Stimulated activated CD4-positive, alpha-beta T cell treated with anti-CD3 and anti-CD28 coated beads, Interleukin-12 subunit alpha, Interleukin-12 subunit beta, amount 100 ng/mL, for 4 hours (primary cell): ENCODE results near the gene HDX.
"Not testable (repeated sequence)": the region's sequence is repeated elsewhere in the genome, so short reads cannot be mapped to it uniquely, and the experiment has no call there.

ENCODE experiments used
- DNase-seq: peaks from one replicate; pipeline ENCODE4 v3.0.0-alpha.2; 2020

The HDX gene

DNA sequence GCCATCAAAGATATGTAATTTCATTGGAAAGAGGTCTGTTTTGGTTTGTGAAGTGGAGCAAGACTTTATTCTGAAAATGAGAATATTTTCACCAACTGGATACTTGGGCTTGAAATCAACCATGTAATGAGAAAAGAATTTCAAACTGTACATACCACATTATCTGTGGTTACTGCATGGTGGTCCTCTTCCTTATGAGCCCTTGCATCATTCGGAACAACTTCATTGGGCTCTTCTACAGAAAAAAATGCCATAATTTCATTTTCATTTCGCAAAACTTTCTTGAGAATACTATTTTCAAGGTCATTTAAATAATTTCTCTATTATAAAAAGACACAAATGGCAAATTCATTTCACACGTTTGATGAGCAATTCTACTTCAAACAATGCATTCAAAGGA, 165.6 kb downstream of the HDX start:
- DNase-seq: no peak

DNA sequence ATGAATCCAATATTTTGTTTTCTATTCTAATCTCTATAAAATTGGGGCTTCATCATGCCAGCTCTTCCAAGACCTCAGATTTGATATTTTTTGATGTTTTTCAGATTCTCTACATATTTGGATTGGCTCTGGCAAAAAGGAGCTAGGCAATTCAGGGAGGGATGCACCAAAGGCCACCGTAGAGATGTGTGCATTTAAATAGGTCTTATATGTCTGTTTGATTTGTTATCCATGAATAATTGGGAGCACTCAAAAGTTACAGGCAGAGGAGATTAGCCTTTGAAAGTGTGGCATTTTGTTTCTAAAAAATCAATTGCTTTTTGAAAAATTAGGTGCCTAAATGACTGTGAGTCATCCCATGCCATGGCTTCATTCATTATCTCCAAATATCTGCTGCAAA, 167.1 kb downstream of the HDX start:
- DNase-seq: no peak

DNA sequence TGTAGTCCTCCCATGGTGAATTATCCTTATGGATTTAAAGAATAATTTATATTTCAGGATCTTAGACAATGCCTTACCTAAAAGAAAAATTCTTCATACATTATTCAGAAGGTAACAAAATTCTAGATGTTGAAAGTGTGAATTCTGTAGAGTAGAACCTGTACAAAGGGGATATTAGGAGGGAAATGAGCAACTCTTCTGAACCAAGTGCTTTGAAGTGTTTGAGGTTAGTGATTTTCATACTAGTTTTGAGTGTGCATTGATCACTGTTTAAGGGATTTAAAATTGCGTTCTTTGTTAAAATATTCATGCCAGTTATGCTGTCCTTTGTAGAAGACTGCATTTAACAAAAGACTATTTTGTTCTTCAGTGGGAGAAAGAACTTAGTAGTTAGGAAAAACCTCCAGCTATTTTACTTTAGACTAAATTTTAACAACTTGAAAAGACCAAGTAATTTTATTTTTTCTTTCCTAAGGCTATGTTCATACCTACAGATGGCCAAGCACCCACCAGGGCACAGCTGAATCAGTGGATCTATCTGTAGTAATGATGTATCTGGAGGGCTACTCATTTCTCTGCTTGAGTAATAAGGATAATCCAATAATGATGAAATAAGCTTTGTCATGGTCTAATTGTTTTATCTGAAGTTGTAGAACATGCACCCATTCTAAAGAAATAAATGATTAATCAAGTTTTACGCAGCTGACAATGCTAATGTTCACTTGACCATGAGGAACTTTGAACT, 180.0 kb downstream of the HDX start:
- no peak for DNase-seq

DNA sequence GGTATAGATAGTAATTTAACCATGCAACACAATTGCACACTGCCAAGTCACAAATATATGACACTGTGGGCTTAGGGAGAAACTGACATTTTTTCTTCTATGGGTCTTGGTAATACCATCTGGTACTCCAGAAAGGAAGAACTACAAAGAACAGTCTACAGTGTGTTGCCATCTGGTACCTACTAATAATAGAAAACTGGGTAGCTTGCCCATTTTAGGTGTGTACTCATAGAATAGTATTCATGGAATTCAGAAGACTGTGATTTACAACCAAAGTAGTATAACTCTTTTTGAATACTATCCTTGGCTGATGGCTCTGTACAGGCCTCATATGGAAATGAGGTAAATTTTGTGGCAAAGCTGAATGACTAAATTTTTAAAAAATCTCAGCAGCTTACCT, 181.6 kb downstream of the HDX start:
- no peak for DNase-seq

DNA sequence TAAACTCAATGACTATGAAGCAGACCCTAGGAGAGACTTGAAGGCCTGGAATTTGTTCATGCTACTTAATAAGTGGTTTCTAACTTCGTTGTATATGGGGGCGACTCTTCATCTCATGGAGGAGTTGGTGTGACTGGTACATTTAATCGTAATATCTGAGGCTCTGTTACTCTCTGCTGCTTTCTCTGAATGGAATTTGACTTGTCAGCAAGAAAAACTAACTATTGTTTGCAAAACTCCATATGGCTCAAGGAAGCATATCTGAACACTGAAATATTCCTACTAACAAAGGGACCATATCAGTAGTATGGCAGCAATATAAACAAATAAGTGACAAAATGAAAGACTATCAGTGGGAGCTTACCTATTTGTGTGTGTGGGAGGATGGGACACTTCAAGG, 182.2 kb downstream of the HDX start:
- DNase-seq: no peak

DNA sequence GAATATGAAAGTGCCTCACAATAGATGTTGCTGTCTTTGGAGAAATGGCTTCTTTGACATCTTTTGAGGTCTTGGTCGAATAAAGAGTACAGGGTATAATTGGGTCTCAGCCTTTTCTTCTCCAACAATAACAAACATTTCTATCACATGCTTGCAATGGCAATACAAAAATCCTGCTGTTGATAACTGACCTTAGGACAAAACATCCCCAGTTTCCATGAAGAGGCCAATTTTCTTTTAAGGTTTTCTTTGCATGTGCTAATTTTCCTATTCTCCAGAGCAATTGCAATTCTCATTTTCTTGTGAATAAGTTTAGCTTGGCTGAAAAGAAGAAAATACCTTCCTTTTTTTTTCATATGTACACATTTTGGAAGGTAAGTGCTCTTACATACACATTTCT, 183.6 kb downstream of the HDX start:
- no peak for DNase-seq

DNA sequence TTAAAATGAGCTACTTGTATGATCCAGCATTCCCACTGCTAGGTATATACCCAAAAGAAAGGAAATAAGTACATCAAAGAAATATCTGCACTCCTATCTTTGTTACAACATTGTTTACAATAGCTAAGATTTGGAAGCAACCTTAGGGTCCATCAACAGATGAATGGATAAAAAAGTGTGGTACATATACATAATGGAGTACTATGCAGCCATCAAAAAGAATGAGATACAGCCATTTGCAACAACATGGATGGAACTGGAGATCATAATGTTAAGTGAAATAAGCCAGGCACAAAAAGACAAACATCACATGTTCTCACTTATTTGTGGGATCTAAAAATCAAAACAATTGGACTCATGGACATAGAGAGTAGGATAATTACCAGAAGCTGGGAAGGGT, 186.3 kb downstream of the HDX start:
- not testable (repeated sequence) for DNase-seq
